GM19372 (cell line): ENCODE data around the gene FRY.

Experiments used
- ATAC-seq: cut with Tn5 transposase; IDR thresholded peaks from one replicate; pipeline ENCODE4 v1.9.1; 2021; ENCODE audit warnings: mild to moderate bottlenecking, low read depth, moderate library complexity; ENCODE audit not compliant: unreplicated experiment

Gene FRY

GRCh38 chr13:32206097-32206740 is 174.6 kb downstream of the FRY start:
- ATAC-seq, result no peak

- ATAC-seq, result no peak
These were observed 177.3 kb downstream of the FRY start for GRCh38 chr13:32208860-32209259.

GRCh38 chr13:32209652-32210051 is 178.1 kb downstream of the FRY start:
- no peak for ATAC-seq

- no peak for ATAC-seq
These were observed 178.5 kb downstream of the FRY start for GRCh38 chr13:32210101-32210500.

GRCh38 chr13:32211813-32212212 is 180.2 kb downstream of the FRY start:
- no peak for ATAC-seq

- ATAC-seq, result no peak
These were observed 180.8 kb downstream of the FRY start for GRCh38 chr13:32212421-32212820.

GRCh38 chr13:32213626-32214025 is 182.1 kb downstream of the FRY start:
- ATAC-seq, result no peak

- no peak for ATAC-seq
These were observed 182.5 kb downstream of the FRY start for GRCh38 chr13:32214071-32214470.

- no peak for ATAC-seq
These were observed 184.7 kb downstream of the FRY start for GRCh38 chr13:32216281-32216680.

- no peak for ATAC-seq
These were observed 190.6 kb downstream of the FRY start for GRCh38 chr13:32222046-32222676.

GRCh38 chr13:32224916-32225315 is 193.3 kb downstream of the FRY start:
- no peak for ATAC-seq

GRCh38 chr13:32225481-32225931 is 193.9 kb downstream of the FRY start:
- no peak for ATAC-seq

GRCh38 chr13:32228330-32229041 is 196.9 kb downstream of the FRY start:
- ATAC-seq, result no peak

- no peak for ATAC-seq
These were observed 197.9 kb downstream of the FRY start for GRCh38 chr13:32229443-32229842.

GRCh38 chr13:32232263-32232662 is 200.7 kb downstream of the FRY start:
- no peak for ATAC-seq

- ATAC-seq, result no peak
These were observed 201.5 kb downstream of the FRY start for GRCh38 chr13:32233062-32233461.

GRCh38 chr13:32234914-32235313 is 203.3 kb downstream of the FRY start:
- no peak for ATAC-seq

- ATAC-seq, result no peak
These were observed 206.1 kb downstream of the FRY start for GRCh38 chr13:32237681-32238080.

GRCh38 chr13:32243695-32244094 is 212.1 kb downstream of the FRY start:
- ATAC-seq, result no peak

- ATAC-seq, result no peak
These were observed 214.0 kb downstream of the FRY start for GRCh38 chr13:32245555-32245954.

GRCh38 chr13:32246468-32246867 is 214.9 kb downstream of the FRY start:
- peak; percentile 81 for ATAC-seq

- no peak for ATAC-seq
These were observed 216.3 kb downstream of the FRY start for GRCh38 chr13:32247887-32248286.
